WERI-Rb-1 (cell line): ENCODE results near the gene ATRIP.
"Not testable (repeated sequence)": the region's sequence is repeated elsewhere in the genome, so short reads cannot be mapped to it uniquely, and the experiment has no call there.

Experiments
- DNase-seq: peaks from one replicate; pipeline ENCODE4 v3.0.0-alpha.2; 2020
- H3K27ac ChIP-seq: fragments of 250-450 bp; sonication (Bioruptor Pico); 2 replicates; pipeline ENCODE4 v1.5.1; 2020; ENCODE audit warnings: mild to moderate bottlenecking, moderate library complexity
- H3K27me3 ChIP-seq: fragments of 250-450 bp; sonication (Bioruptor Pico); 2 replicates; pipeline ENCODE4 v1.5.1; 2021; ENCODE audit warnings: mild to moderate bottlenecking, low read depth, moderate library complexity; ENCODE audit not compliant: insufficient read depth, severe bottlenecking
- H3K36me3 ChIP-seq: fragments of 250-450 bp; sonication (Bioruptor Pico); 2 replicates; pipeline ENCODE4 v1.5.1; 2020; ENCODE audit warnings: mild to moderate bottlenecking, moderate library complexity
- H3K4me3 ChIP-seq: 2 replicates; pipeline ENCODE4 v1.5.1; 2011; ENCODE audit warnings: low read depth, mild to moderate bottlenecking, control low read depth, low read length
- H3K9me3 ChIP-seq: fragments of 250-450 bp; sonication (Bioruptor Pico); 2 replicates; pipeline ENCODE4 v1.5.1; 2021; ENCODE audit warnings: mild to moderate bottlenecking, moderate library complexity; ENCODE audit not compliant: severe bottlenecking
- CTCF ChIP-seq: IDR thresholded peaks from 2 replicates; pipeline ENCODE4 v1.5.1; 2011; ENCODE audit warnings: low read depth, mild to moderate bottlenecking, control low read depth, inconsistent platforms, low read length

Gene ATRIP

GRCh38 chr3:48469046-48469915, 22.7 kb downstream of the ATRIP start:
- Histone ChIP-seq H3K27me3 (no peaks in the 10 kb centered on the region), H3K27ac (no peak overlapping the region), H3K36me3 (peaks cover 20% of the 10 kb centered on the region), H3K9me3 (no peaks in the 10 kb centered on the region), H3K4me3 (no peak overlapping the region)
- TF ChIP-seq CTCF, result no peak
- DNase-seq, result no peak

GRCh38 chr3:48470286-48470685, 23.7 kb downstream of the ATRIP start:
- DNase-seq, result no peak
- Histone ChIP-seq H3K36me3 (peaks cover 20% of the 10 kb centered on the region), H3K4me3 (no peak overlapping the region), H3K27me3 (no peaks in the 10 kb centered on the region), H3K9me3 (no peaks in the 10 kb centered on the region), H3K27ac (no peak overlapping the region)
- TF ChIP-seq CTCF, result no peak

GRCh38 chr3:48472673-48472922, 26.1 kb downstream of the ATRIP start:
- TF ChIP-seq CTCF, result no peak
- DNase-seq, result no peak
- Histone ChIP-seq H3K27ac (peak overlapping the region; percentile 93), H3K36me3 (peaks cover 6% of the 10 kb centered on the region), H3K4me3 (peak overlapping the region; percentile 62), H3K27me3 (no peaks in the 10 kb centered on the region), H3K9me3 (no peaks in the 10 kb centered on the region)

- H3K36me3 ChIP-seq, result peaks cover 1% of the 10 kb centered on the region; the same call in 1 of the 2 replicates
- peak overlapping the region; percentile 62 for H3K4me3 ChIP-seq
- peak; percentile 78 for TF ChIP-seq CTCF
- DNase-seq, result peak; percentile 96
- peak overlapping the region; percentile 93 for H3K27ac ChIP-seq
- no peaks in the 10 kb centered on the region for H3K27me3 ChIP-seq
- H3K9me3 ChIP-seq, result no peaks in the 10 kb centered on the region
Observed at GRCh38 chr3:48472923-48473616, 26.5 kb downstream of the ATRIP start.

GRCh38 chr3:48473617-48473952, 27.0 kb downstream of the ATRIP start:
- Histone ChIP-seq H3K36me3 (no peaks in the 10 kb centered on the region; the same call in 1 of the 2 replicates), H3K4me3 (no peak overlapping the region), H3K27ac (peak overlapping the region; percentile 93), H3K9me3 (no peaks in the 10 kb centered on the region), H3K27me3 (no peaks in the 10 kb centered on the region)
- no peak for DNase-seq
- no peak for TF ChIP-seq CTCF

GRCh38 chr3:48474031-48474430, 27.5 kb downstream of the ATRIP start:
- not testable (repeated sequence) for H3K36me3 ChIP-seq, H3K27me3 ChIP-seq, DNase-seq, H3K27ac ChIP-seq, H3K9me3 ChIP-seq, H3K4me3 ChIP-seq
